Activated CD4-positive, alpha-beta T cell treated with anti-CD3 and anti-CD28 coated beads, Interleukin-2, amount 10 ng/mL, durations not matched to agents 24 days and 14 days (primary cell): ENCODE measurements around the gene FRMD3. TPM values are rescaled to one million over a fixed set of nuclear protein-coding genes. Genes with fewer than 3 reads are reported as not detected.

Experiments used
- DNase-seq: peaks from one replicate; pipeline ENCODE4 v3.0.0; 2022
- H3K27ac Mint-ChIP-seq: one replicate; pipeline ENCODE4 v1.8.0; 2022; ENCODE audit warnings: mild to moderate bottlenecking, mixed read lengths
- H3K27me3 Mint-ChIP-seq: one replicate; pipeline ENCODE4 v1.8.0; 2022; ENCODE audit warnings: mixed read lengths
- H3K36me3 Mint-ChIP-seq: one replicate; pipeline ENCODE4 v1.8.0; 2022; ENCODE audit warnings: low read depth, mild to moderate bottlenecking, mixed read lengths
- H3K4me1 Mint-ChIP-seq: one replicate; pipeline ENCODE4 v1.8.0; 2021; ENCODE audit warnings: mixed read lengths
- H3K4me3 Mint-ChIP-seq: one replicate; pipeline ENCODE4 v1.8.0; 2022; ENCODE audit warnings: mild to moderate bottlenecking, moderate library complexity, mixed read lengths
- H3K9me3 Mint-ChIP-seq: one replicate; pipeline ENCODE4 v1.8.0; 2021; ENCODE audit warnings: mixed read lengths
- intact Hi-C: fragments of 100-400 bp; cut with micrococcal nuclease; formaldehyde crosslinking; loops from one replicate; pipeline ENCODE4 v1.15.1; 2023
- total RNA-seq: library from RNA; stranded (reverse); gene quantifications from 2 replicates; pipeline ENCODE4 v1.2.3, GENCODE V29; 2022

Gene FRMD3
- total RNA-seq, 1 donor from 2014 or later = 0.30 TPM

DNA sequence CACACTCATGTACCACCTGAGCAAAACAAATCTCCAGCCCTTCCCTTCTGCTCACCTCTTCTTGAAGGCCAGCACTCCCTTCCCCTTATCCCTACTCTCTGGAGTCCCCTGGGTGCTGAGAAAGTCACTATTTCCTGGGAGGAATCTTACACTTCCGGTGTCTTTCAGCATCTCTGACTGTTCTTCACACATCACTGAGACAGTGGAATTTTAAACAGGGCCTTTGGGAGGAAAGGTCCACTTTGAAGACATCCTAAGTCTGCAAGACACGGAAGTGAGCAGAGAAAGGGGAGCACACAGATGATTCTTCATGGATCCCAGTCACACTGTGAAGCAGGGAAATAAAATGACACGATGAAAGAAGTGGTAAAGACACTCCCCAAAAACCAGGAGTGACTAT lies 25.6 kb downstream of the FRMD3 start:
- intact Hi-C loops = no loop called here
- DNase-seq = no peak
- H3K36me3 Mint-ChIP-seq = no peaks in the 10 kb centered on the region
- H3K9me3 Mint-ChIP-seq = no peaks in the 10 kb centered on the region
- no peak overlapping the region for H3K4me3 Mint-ChIP-seq
- H3K27me3 Mint-ChIP-seq = peaks cover 11% of the 10 kb centered on the region
- H3K4me1 Mint-ChIP-seq = peaks cover 7% of the 10 kb centered on the region
- H3K27ac Mint-ChIP-seq = no peak overlapping the region

DNA sequence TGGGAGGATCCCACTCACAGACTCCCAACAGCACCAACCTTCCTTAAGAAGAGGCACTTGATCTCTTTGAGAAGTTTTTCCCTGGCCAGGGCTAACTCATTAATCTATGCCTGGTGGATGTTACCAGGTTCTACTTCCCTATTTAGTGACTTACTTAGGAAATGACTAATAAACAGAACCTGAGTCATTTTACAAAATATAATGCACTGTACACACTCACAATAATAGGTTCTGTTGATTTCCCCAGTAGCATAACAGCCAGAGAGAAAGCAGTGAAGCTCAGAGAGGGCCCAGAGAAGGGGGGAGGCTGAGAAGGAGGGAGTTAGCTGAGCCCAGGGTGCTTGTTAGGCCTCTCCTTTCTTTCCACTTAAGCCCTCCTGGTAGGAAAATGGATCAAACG lies 27.1 kb downstream of the FRMD3 start:
- Mint-ChIP-seq H3K27me3 (peaks cover 6% of the 10 kb centered on the region), H3K9me3 (no peaks in the 10 kb centered on the region), H3K4me3 (no peak overlapping the region), H3K4me1 (peaks cover 7% of the 10 kb centered on the region), H3K36me3 (no peaks in the 10 kb centered on the region), H3K27ac (no peak overlapping the region)
- no peak for DNase-seq
- intact Hi-C loops = no loop called here

DNA sequence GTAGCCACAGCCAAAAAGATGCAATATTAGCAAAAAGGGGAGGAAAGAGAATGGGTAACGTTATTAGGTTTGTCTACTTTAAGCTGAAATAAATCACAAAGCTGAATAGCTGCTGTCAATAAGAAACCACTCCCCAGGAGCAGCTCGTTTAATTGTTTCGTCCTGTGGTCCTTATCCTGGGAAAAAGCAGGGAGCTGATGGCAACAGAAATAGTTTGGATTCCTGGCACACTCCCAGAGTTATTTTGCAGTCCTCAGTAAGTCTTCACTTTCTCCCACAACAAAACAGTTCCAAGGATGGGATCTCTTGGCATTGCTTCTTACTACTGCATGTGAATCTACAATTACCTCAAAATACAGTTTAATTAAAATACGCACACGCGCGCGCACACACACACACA lies 28.8 kb downstream of the FRMD3 start:
- H3K27ac Mint-ChIP-seq = no peak overlapping the region
- H3K27me3 Mint-ChIP-seq = no peaks in the 10 kb centered on the region
- peaks cover 7% of the 10 kb centered on the region for H3K4me1 Mint-ChIP-seq
- no peaks in the 10 kb centered on the region for H3K36me3 Mint-ChIP-seq
- no peaks in the 10 kb centered on the region for H3K9me3 Mint-ChIP-seq
- intact Hi-C loops = no loop called here
- DNase-seq = no peak
- no peak overlapping the region for H3K4me3 Mint-ChIP-seq

DNA sequence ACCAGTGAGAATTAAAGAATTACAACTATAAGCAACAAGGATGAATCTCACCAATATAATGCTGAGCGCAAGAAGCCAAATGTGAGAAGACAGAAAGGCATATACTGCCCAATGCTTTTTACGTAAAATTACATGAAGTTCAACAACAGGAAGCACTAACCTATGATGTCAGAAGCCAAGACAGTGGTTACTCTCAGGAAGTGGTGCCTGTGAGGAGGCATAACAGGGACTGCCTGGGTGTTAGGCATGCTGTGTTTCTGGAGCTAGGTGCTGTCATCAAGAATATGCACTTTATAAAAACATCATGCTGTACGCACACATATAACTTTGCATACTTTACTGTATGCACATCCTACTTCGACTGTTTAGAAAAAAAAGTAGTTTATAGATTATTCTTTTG lies 30.1 kb downstream of the FRMD3 start:
- intact Hi-C loops = no loop called here
- H3K4me1 Mint-ChIP-seq = peaks cover 7% of the 10 kb centered on the region

DNA sequence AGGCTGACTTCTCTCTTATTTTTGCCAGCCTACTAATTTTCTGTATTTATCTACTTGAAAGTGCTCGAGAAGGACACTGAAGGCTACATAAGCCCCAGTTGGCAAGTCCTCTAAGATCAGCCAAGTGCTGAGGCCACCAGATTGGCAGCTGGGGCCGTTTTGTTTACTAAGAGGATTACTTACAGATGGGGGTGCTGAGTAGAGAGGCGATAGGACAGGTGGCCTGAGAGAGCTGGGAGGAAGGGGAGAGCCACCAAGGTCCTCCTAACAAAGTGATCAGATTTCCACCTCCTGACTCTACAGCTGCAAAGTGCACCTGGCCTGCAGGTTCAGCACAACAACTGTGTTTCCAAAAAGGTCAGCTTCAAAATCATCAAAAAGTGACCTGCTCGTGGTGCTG lies 32.9 kb downstream of the FRMD3 start:
- Mint-ChIP-seq H3K27ac (no peak overlapping the region), H3K36me3 (no peaks in the 10 kb centered on the region), H3K9me3 (no peaks in the 10 kb centered on the region), H3K27me3 (no peaks in the 10 kb centered on the region), H3K4me1 (peaks cover 7% of the 10 kb centered on the region), H3K4me3 (no peak overlapping the region)
- intact Hi-C loops = no loop called here
- no peak for DNase-seq

More for the DNA sequence above, 30.1 kb downstream of the FRMD3 start:
- DNase-seq = peak; percentile 69
- Mint-ChIP-seq H3K4me3 (no peak overlapping the region), H3K27ac (no peak overlapping the region), H3K36me3 (no peaks in the 10 kb centered on the region), H3K9me3 (no peaks in the 10 kb centered on the region), H3K27me3 (no peaks in the 10 kb centered on the region)

DNA sequence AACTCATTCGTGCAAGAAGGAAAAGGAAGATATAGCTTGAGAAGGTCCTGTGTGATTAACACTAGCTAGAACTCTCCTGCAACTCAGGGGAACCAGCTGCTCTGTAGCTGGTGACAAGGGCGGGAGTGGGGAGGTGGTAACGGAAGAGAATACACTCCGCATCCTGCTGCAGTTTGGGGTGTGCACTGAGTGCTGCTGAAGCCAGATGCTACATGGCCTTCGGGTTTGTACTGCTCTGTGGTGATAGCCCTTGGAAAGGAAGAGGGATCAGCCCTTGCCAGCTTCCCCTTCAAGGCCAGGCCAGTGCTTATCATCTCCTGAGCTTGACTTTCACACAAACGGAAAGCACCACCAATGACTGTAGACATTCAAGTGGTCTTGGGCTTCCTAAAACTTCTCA lies 34.3 kb downstream of the FRMD3 start:
- Mint-ChIP-seq H3K9me3 (no peaks in the 10 kb centered on the region), H3K27ac (no peak overlapping the region), H3K36me3 (no peaks in the 10 kb centered on the region), H3K4me3 (no peak overlapping the region), H3K27me3 (peaks cover 3% of the 10 kb centered on the region), H3K4me1 (peaks cover 7% of the 10 kb centered on the region)
- no peak for DNase-seq
- intact Hi-C loops = no loop called here

DNA sequence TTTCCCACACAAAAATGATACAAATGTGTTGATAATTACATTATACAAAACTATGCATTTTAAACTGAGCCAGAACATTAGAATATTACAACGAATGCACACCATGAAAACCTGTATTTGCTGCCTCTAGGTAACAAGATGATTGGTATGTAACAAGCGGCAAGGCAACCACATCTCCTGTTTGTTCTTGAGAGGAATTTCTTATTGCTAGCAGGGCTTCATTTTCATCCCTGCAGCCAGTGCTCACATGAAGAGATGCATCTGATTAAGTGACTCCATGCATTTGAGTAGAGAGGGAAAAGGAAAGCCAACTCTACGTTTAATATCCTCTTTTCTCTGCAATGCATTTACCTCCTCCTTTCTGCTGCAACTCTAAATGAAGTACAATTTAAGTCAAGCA lies 36.6 kb downstream of the FRMD3 start:
- intact Hi-C loops = no loop called here
- no peak for DNase-seq
- Mint-ChIP-seq H3K27ac (no peak overlapping the region), H3K27me3 (peaks cover 3% of the 10 kb centered on the region), H3K4me1 (no peaks in the 10 kb centered on the region), H3K4me3 (no peak overlapping the region), H3K9me3 (no peaks in the 10 kb centered on the region), H3K36me3 (no peaks in the 10 kb centered on the region)

DNA sequence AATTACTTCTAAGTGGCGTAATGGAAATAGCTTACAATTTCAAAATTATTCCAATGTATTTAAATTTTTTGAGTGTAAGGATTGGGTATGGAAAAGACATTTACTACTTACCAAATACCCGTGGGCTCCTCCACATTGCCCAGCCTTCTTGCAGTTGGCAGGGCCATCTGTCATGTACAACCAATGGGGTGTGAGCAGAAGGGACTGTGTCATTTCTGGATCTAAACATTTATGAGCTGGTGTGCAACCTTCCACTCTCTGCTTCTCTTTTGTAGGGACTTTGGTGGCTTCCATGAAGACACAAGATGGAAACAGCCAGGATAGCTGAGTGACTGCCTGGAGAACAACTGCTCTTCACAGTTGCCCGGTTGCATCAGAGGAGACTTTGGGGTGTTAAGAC lies 40.8 kb downstream of the FRMD3 start:
- no peak for DNase-seq
- H3K36me3 Mint-ChIP-seq = no peaks in the 10 kb centered on the region
- intact Hi-C loops = no loop called here
- H3K4me3 Mint-ChIP-seq = no peak overlapping the region
- H3K9me3 Mint-ChIP-seq = no peaks in the 10 kb centered on the region
- no peak overlapping the region for H3K27ac Mint-ChIP-seq
- H3K4me1 Mint-ChIP-seq = no peaks in the 10 kb centered on the region
- H3K27me3 Mint-ChIP-seq = peaks cover 9% of the 10 kb centered on the region

DNA sequence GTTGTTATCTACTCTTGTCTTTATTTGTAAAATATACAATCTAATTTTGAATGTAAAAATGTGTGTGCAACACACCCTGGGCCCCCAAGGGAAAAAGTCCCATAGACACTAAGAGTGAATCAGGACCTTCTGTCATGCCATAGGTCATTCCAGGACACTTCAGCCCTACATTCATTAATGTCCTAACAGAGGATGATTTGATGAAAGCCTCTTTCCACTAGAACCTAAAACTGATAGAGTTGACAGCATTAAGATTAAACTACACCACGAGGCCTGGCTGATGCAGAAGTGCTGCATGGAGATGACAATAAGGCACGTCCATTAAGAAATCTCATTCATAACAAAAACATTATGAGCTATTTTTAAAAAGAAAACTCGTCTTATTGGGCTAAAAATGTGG lies 46.2 kb downstream of the FRMD3 start:
- intact Hi-C loops = no loop called here

DNA sequence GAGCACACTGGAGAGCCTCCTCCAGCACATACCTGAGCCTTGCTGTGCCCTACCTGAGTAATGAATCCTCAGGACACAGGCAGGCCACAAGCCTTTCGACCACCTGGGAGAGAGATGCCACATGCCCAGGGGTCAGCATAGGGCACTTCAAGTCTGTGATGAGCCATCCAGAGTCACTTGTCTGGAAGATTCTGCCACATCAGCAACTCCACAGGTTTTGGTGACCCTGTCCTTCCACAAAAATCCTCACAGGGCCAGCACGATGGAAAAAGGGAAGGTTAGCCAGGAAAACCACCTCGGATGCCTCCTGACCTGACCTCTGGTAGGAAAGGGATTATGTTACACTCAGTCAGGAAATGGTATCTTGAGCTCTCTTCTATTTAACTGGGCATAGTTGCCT lies 46.8 kb downstream of the FRMD3 start:
- Mint-ChIP-seq H3K27me3 (peaks cover 15% of the 10 kb centered on the region), H3K36me3 (no peaks in the 10 kb centered on the region), H3K4me1 (no peaks in the 10 kb centered on the region), H3K9me3 (no peaks in the 10 kb centered on the region), H3K27ac (no peak overlapping the region), H3K4me3 (no peak overlapping the region)
- intact Hi-C loops = no loop called here
- DNase-seq = no peak

More for the DNA sequence above, 46.2 kb downstream of the FRMD3 start:
- no peaks in the 10 kb centered on the region for H3K4me1 Mint-ChIP-seq
- H3K36me3 Mint-ChIP-seq = no peaks in the 10 kb centered on the region
- H3K27ac Mint-ChIP-seq = no peak overlapping the region
- DNase-seq = no peak
- H3K9me3 Mint-ChIP-seq = no peaks in the 10 kb centered on the region
- peaks cover 15% of the 10 kb centered on the region for H3K27me3 Mint-ChIP-seq
- H3K4me3 Mint-ChIP-seq = no peak overlapping the region

DNA sequence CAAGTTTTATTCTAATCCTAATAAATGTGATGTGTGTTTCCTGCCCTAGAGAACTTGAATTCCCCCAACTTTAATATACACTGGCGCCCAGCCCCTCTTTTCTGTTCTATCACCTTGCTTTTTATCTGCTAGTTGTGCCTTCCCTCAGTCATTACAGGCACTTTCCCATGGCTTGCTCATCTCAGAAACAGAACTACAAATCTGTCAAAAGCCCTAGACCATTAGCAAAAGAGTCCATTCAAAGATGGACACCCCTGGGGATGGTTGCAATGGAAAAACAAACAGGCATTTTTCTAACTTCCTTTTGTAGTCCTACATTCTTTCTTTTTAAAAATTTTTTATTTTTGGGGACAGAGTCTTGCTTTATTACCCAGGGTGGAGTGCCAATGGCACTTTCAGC lies 48.2 kb downstream of the FRMD3 start:
- no peaks in the 10 kb centered on the region for H3K9me3 Mint-ChIP-seq
- H3K4me3 Mint-ChIP-seq = no peak overlapping the region
- H3K36me3 Mint-ChIP-seq = no peaks in the 10 kb centered on the region
- peaks cover 12% of the 10 kb centered on the region for H3K27me3 Mint-ChIP-seq
- intact Hi-C loops = no loop called here
- no peak for DNase-seq
- no peak overlapping the region for H3K27ac Mint-ChIP-seq
- H3K4me1 Mint-ChIP-seq = no peaks in the 10 kb centered on the region

DNA sequence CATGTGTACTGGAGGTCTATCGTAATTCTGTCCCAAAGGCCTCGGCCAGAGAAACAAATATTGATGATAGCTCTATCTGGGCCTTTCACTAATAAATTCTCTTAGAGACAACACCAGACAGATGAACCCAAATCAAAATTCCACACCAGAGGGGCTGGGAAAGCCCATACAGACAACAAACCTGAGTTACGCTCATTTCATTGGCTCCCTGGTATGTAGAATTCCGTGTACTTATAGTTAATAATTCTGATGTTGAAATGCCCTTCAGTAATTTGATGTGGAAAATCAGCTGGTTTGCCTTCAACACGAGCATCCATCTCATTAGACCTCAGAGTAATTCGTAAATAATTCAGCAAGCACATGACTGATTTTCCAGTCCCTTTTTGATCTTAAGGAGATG lies 53.2 kb downstream of the FRMD3 start:
- H3K27me3 Mint-ChIP-seq = peaks cover 11% of the 10 kb centered on the region
- H3K9me3 Mint-ChIP-seq = no peaks in the 10 kb centered on the region
- H3K4me1 Mint-ChIP-seq = no peaks in the 10 kb centered on the region
- no peak for DNase-seq
- H3K27ac Mint-ChIP-seq = no peak overlapping the region
- H3K4me3 Mint-ChIP-seq = no peak overlapping the region
- intact Hi-C loops = no loop called here
- no peaks in the 10 kb centered on the region for H3K36me3 Mint-ChIP-seq

DNA sequence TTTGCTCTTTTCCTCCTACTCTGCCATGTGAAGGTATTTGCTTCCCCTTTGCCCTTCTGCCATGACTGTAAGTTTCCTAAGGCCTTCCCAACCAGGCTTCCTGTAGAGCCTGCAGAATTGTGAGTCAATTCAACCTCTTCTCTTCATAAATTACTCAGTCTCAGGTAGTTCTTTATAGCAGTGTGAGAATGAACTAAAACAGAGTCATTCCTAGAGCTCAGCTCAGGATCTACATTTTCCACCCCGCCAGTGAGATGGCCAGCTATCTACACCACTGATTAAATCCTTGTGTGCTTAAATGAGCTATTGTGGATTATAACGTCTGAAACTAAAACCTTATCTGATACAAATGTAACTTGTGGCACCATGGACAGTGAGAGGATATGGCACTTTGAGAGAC lies 55.0 kb downstream of the FRMD3 start:
- peaks cover 8% of the 10 kb centered on the region for H3K27me3 Mint-ChIP-seq
- peaks cover 2% of the 10 kb centered on the region for H3K36me3 Mint-ChIP-seq
- no peaks in the 10 kb centered on the region for H3K4me1 Mint-ChIP-seq
- H3K9me3 Mint-ChIP-seq = peaks cover 4% of the 10 kb centered on the region
- H3K27ac Mint-ChIP-seq = no peak overlapping the region
- no peak for DNase-seq
- H3K4me3 Mint-ChIP-seq = no peak overlapping the region
- intact Hi-C loops = no loop called here

DNA sequence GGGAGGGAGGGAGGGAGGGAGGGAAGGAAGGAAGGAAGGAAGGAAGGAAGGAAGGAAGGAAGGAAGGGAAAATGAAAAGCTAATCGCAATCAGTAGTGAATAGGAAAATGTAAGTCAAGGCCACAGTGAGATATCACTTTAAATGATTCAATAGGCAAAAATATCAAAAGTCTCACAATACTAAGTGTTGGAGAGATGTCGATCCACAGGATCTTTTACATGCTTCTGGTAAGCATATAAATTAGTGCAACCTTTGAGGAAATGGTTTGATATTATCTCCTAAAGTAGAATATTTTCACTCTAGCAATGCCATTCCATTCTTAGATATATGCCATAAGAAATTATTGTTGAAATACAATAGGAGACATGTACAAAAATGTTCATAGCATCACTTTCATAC lies 58.4 kb downstream of the FRMD3 start:
- no peak overlapping the region for H3K4me3 Mint-ChIP-seq
- no peak for DNase-seq
- H3K4me1 Mint-ChIP-seq = no peaks in the 10 kb centered on the region
- peaks cover 7% of the 10 kb centered on the region for H3K9me3 Mint-ChIP-seq
- H3K36me3 Mint-ChIP-seq = peaks cover 2% of the 10 kb centered on the region
- intact Hi-C loops = no loop called here
- peaks cover 8% of the 10 kb centered on the region for H3K27me3 Mint-ChIP-seq
- no peak overlapping the region for H3K27ac Mint-ChIP-seq

DNA sequence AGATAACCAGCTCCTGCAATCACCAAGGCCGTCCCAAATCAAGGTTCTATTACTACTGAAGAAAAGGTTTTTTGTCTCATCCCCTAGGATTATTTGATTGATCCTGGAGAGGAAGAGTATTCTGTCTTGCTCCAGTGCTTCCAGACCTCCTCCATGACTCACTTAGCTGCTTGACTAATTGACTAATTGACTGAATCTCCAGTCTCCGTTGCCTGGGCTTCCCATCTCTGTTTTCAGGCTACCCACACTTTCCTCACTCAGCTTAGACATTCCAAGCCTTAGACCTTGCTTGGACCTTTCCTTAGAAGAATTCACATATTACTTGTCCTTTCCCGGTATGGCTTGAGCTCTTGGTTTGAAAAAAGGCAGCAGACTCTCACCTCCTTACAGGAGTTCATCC lies 60.6 kb downstream of the FRMD3 start:
- Mint-ChIP-seq H3K4me1 (peaks cover 11% of the 10 kb centered on the region), H3K27me3 (peaks cover 7% of the 10 kb centered on the region), H3K9me3 (peaks cover 12% of the 10 kb centered on the region), H3K27ac (no peak overlapping the region), H3K36me3 (peaks cover 2% of the 10 kb centered on the region), H3K4me3 (no peak overlapping the region)
- intact Hi-C loops = no loop called here
- no peak for DNase-seq
